ENCODE data around the gene TTC33.

The TTC33 gene

GRCh38 chr5:40499518-40500273, 256.1 kb downstream of the TTC33 start:
- no peak overlapping the region for H3K27ac ChIP-seq
- DNase-seq (ENCODE audit: low spot score) = no peak
- POLR2A ChIA-PET (ENCODE audit: low non-redundant PET) = no interaction called here
- CTCF ChIA-PET = no interaction called here
- TF ChIP-seq CTCF (conservative IDR thresholded peaks at IDR 0.05; ENCODE audit: low read depth) = no peak

- no peak for TF ChIP-seq CTCF (conservative IDR thresholded peaks at IDR 0.05; ENCODE audit: low read depth)
- CTCF ChIA-PET = no interaction called here
- DNase-seq (ENCODE audit: low spot score) = no peak
- POLR2A ChIA-PET (ENCODE audit: low non-redundant PET) = no interaction called here
- no peak overlapping the region for H3K27ac ChIP-seq
Measured at GRCh38 chr5:40499007-40499406, 256.8 kb downstream of the TTC33 start.

DNA sequence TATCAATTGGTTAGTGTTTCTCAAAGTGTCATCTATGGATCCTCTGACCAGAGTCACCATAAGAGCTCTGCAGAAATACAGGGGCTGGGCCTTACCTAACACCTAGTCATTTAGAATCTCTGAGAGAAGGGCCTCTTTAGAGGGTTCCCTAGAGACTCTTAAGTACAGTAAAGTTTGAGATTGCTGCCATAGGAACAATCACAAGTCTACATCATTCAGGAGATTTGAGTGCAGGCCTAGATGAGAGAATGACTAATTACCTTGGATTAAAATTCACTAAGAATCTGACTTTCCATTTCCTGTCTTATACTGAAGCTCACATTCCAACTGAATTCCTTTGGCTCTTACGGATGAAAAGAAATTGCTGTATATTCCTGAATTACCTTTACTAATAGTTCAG, 258.2 kb downstream of the TTC33 start:
- no peak overlapping the region; the same call in 1 of the 2 replicates for H3K27ac ChIP-seq
- ChIA-PET CTCF (no interaction called here), POLR2A (ENCODE audit: low non-redundant PET) (no interaction called here)
- TF ChIP-seq CTCF (conservative IDR thresholded peaks at IDR 0.05; ENCODE audit: low read depth) = no peak
- DNase-seq (ENCODE audit: low spot score) = peak; percentile 24

- TF ChIP-seq CTCF (conservative IDR thresholded peaks at IDR 0.05; ENCODE audit: low read depth) = no peak
- no peak overlapping the region for H3K27ac ChIP-seq
- DNase-seq (ENCODE audit: low spot score) = no peak
- POLR2A ChIA-PET (ENCODE audit: low non-redundant PET) = no interaction called here
- CTCF ChIA-PET = no interaction called here
Measured at GRCh38 chr5:40495237-40495635, 260.5 kb downstream of the TTC33 start.

- H3K27ac ChIP-seq = no peak overlapping the region
- no peak for TF ChIP-seq CTCF (conservative IDR thresholded peaks at IDR 0.05; ENCODE audit: low read depth)
- DNase-seq (ENCODE audit: low spot score) = no peak
- ChIA-PET CTCF (no interaction called here), POLR2A (ENCODE audit: low non-redundant PET) (no interaction called here)
Measured at GRCh38 chr5:40494631-40495236, 261.0 kb downstream of the TTC33 start.

DNA sequence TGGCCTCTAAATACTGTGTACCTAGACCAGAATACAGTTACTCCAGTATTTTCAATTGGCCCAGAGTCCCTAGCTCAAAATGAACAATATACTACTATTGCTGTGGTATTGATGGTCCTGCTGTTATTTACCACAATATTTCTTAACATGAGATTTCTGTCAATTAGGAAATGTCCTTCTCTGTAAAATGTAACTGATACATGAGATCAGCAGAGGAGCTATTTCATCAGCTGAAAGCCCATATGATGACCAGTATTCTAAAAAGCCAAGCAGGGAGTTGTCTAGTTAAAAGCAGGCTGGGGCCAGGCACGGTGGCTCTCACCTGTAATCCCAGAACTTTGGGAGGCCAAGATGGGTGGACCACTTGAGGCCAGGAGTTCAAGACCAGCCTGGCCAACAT, 263.7 kb downstream of the TTC33 start:
- DNase-seq (ENCODE audit: low spot score) = no peak
- POLR2A ChIA-PET (ENCODE audit: low non-redundant PET) = no interaction called here
- CTCF ChIA-PET = no interaction called here
- H3K27ac ChIP-seq = no peak overlapping the region
- TF ChIP-seq CTCF (conservative IDR thresholded peaks at IDR 0.05; ENCODE audit: low read depth) = no peak

All from RWPE1 (cell line).